VCaP (cell line): ENCODE measurements around the gene STAT4.

ENCODE experiments used
- H3K27ac ChIP-seq: fragments of 450-650 bp; 2 replicates; pipeline ENCODE4 v1.5.1; 2017
- CTCF ChIP-seq: fragments of 450-650 bp; conservative IDR thresholded peaks from 2 replicates; pipeline ENCODE4 v1.5.1; 2017; ENCODE audit warnings: mild to moderate bottlenecking, moderate library complexity

Gene STAT4

GRCh38 chr2:191013932-191014652, 136.7 kb downstream of the STAT4 start, which contains the start of gene STAT1:
STAT1 (minus strand) TSS chr2:191014171; CDS start chr2:191010003, 4,168 bp downstream.
- peak within 1 kb of the TSS; percentile 77 for H3K27ac ChIP-seq
- no peak for TF ChIP-seq CTCF

- peak; percentile 21; the same call in 1 of the 2 replicates for TF ChIP-seq CTCF
- H3K27ac ChIP-seq: peak overlapping the region; percentile 77
Measured at GRCh38 chr2:191013682-191013931, 137.2 kb downstream of the STAT4 start.

- H3K27ac ChIP-seq: peak overlapping the region; percentile 77
- TF ChIP-seq CTCF: no peak
Measured at GRCh38 chr2:191012845-191013681, 137.7 kb downstream of the STAT4 start.

GRCh38 chr2:191012346-191012745, 138.4 kb downstream of the STAT4 start:
- peak overlapping the region; percentile 77 for H3K27ac ChIP-seq
- TF ChIP-seq CTCF: no peak

- no peak for TF ChIP-seq CTCF
Measured at GRCh38 chr2:191010887-191011885, 139.6 kb downstream of the STAT4 start.

GRCh38 chr2:191009541-191010374, 141.0 kb downstream of the STAT4 start:
- H3K27ac ChIP-seq: no peak overlapping the region
- TF ChIP-seq CTCF: no peak

More at GRCh38 chr2:191010887-191011885, 139.6 kb downstream of the STAT4 start:
- H3K27ac ChIP-seq: no peak overlapping the region
